ENCODE measurements around the gene DCBLD2.

DNA sequence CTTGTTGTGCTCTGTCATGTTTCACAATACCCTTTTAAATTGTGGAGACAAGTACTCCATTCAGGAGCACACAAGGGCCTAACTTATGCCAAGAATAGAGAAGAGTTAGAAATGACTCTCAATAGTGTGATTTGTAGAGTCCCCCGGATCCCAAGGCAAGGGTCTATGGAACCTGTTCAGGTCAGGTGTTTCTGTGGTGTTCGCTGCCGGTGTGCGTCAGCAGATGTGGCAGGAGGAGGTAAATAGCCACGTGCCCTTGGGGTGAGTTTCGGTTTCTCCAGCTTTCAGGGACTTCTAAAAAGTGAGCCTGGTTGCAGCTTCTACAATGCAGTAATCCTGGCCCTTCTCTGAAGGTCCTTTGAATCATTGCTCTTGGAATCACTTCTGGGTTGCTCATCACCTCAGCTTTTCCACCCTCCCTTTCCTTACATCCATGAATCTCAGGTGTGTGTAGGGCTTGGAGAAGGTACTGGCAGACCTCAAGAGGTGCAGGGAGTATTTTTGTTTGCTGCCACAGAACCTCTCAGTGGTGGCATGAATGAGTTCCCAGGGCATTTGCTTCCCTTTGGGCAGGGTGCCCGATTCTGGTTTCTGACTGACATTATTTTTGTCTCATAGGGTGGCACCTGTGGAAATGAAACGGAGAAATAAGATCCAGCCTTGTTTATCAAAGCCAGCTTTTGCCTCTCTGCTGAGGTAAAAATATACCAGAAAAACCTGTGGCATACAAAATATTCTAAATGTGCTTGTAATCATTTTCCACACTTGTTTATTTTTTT is 131.0 kb downstream of the DCBLD2 start:
- TF ChIP-seq, protein P1, sequence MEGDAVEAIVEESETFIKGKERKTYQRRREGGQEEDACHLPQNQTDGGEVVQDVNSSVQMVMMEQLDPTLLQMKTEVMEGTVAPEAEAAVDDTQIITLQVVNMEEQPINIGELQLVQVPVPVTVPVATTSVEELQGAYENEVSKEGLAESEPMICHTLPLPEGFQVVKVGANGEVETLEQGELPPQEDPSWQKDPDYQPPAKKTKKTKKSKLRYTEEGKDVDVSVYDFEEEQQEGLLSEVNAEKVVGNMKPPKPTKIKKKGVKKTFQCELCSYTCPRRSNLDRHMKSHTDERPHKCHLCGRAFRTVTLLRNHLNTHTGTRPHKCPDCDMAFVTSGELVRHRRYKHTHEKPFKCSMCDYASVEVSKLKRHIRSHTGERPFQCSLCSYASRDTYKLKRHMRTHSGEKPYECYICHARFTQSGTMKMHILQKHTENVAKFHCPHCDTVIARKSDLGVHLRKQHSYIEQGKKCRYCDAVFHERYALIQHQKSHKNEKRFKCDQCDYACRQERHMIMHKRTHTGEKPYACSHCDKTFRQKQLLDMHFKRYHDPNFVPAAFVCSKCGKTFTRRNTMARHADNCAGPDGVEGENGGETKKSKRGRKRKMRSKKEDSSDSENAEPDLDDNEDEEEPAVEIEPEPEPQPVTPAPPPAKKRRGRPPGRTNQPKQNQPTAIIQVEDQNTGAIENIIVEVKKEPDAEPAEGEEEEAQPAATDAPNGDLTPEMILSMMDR (conservative IDR thresholded peaks at IDR 0.05), result no peak
- no peak for TF ChIP-seq EZH2 (IDR thresholded peaks at IDR 0.05; ENCODE audit: low read depth)
